Right lobe of liver (tissue), 6 donors: ENCODE results near the gene EVA1A. TPM values are rescaled to one million over a fixed set of nuclear protein-coding genes. Genes with fewer than 3 reads are reported as not detected.

Experiments
- ATAC-seq, 4 donors: fragments of 200-7000 bp; cut with Tn5 transposase; one replicate each; pipeline ENCODE4 v1.9.1; 2020; ENCODE audit warnings: mild to moderate bottlenecking in 4 of 4, moderate library complexity in 4 of 4
- DNase-seq, 3 donors: peaks; one replicate each; pipeline ENCODE4 v3.0.0-alpha.2; 2020
- H3K27ac ChIP-seq, 3 donors: fragments of 200-600 bp; one replicate each; pipeline ENCODE4 v1.8.0; 2022
- H3K27me3 ChIP-seq, 2 donors: fragments of 200-600 bp; one replicate each; pipeline ENCODE4 v1.8.0; 2022
- H3K36me3 ChIP-seq, 4 donors: fragments of 200-600 bp; sonication (generic) in 1 of 4; one replicate each; pipeline versions ENCODE4 v1.5.1 to v1.8.0; 2017 to 2022; ENCODE audit warnings: control low read depth in 1 of 4
- H3K4me1 ChIP-seq, 4 donors: fragments of 200-600 bp; sonication (generic) in 1 of 4; one replicate each; pipeline versions ENCODE4 v1.5.1 to v1.8.0; 2017 to 2022; ENCODE audit warnings: control low read depth in 1 of 4
- H3K4me3 ChIP-seq, 3 donors: fragments of 200-600 bp; one replicate each; pipeline ENCODE4 v1.8.0; 2022
- H3K9me3 ChIP-seq, 4 donors: fragments of 200-600 bp; sonication (generic) in 1 of 4; one replicate each; pipeline versions ENCODE4 v1.5.1 to v1.8.0; 2017 to 2022; ENCODE audit warnings: control low read depth in 1 of 4
- CTCF ChIP-seq, 4 donors: fragments of 200-600 bp in 3 of 4; fragments of 450-650 bp in 1 of 4; IDR thresholded peaks; one replicate each; pipeline versions ENCODE4 v1.5.1 to v1.8.0; 2016 to 2022; ENCODE audit warnings: antibody characterized with exemption in 4 of 4, mild to moderate bottlenecking in 2 of 4
- POLR2A ChIP-seq: fragments of 450-650 bp; IDR thresholded peaks from one replicate; pipeline ENCODE4 v1.6.1; 2017; ENCODE audit warnings: antibody characterized with exemption, mild to moderate bottlenecking
- WGBS: methylation state at CpG from one replicate; pipeline ENCODE4 v1.1.6; 2018; ENCODE audit warnings: low coverage, low lambda C conversion rate; ENCODE audit not compliant: insufficient coverage; ENCODE audit errors: missing lambda C conversion rate; 5-methylcytosine and 5-hydroxymethylcytosine counted together
- intact Hi-C, 2 donors: fragments of 100-400 bp; cut with DNase I; formaldehyde crosslinking; loops; one replicate each; pipeline versions ENCODE4 v1.11.2 to v1.14.1; 2022
- total RNA-seq, 6 experiments: library from RNA; depleted of rRNA in 2 of 6; stranded (reverse); fragments of >200 nt in 2 of 6; fragmentation: NEBNext Ultra II Directional in 3 of 6; extraction: Animal tissue kit (Norgen Biotek cat#: 25700) in 3 of 6; gene quantifications; one replicate each; pipeline versions ENCODE4 v1.1.0 to v1.2.4, GENCODE V29; 2016 to 2023
- donor health status: DM: no; HTN: yes; CAD: no.
- donor health status: DM: no; HTN: no; CAD: no.
- donor health status: DM: no; HTN: no; CAD: no.
- donor health status: DM: no; HTN: yes; CAD: no.
- donor health status: DM: no; HTN: yes; CAD: no.

The EVA1A gene
- total RNA-seq, 6 experiments from 2014 or later: 30.6 to 125 (median 74.5) TPM

GRCh38 chr2:75460630-75461029 is 100.1 kb downstream of the EVA1A start:
- DNase-seq (no peak), ATAC-seq (no peak)
- Histone ChIP-seq H3K9me3 (no peaks in the 10 kb centered on the region), H3K27ac (no peak overlapping the region), H3K4me3 (no peak overlapping the region), H3K36me3 (no peaks in the 10 kb centered on the region), H3K27me3 (no peaks in the 10 kb centered on the region), H3K4me1 (no peaks in the 10 kb centered on the region)
- intact Hi-C loops: no loop called here
- no peak for TF ChIP-seq POLR2A
- TF ChIP-seq CTCF (IDR thresholded peaks at IDR 0.05): no peak
- WGBS: 93% methylated on average over 2 of the region's 2 CpGs

- Histone ChIP-seq H3K27me3 (no peaks in the 10 kb centered on the region), H3K27ac (no peak overlapping the region), H3K4me3 (no peak overlapping the region), H3K9me3 (no peaks in the 10 kb centered on the region), H3K4me1 (no peaks in the 10 kb centered on the region), H3K36me3 (no peaks in the 10 kb centered on the region)
- no peak for DNase-seq
- no peak for TF ChIP-seq CTCF (IDR thresholded peaks at IDR 0.05)
- no peak for TF ChIP-seq POLR2A
- intact Hi-C loops: no loop called here
- WGBS: 62% methylated on average over 13 of the region's 14 CpGs
- ATAC-seq: no peak
Measured at GRCh38 chr2:75459565-75460310, 101.0 kb downstream of the EVA1A start.

- intact Hi-C loops: no loop called here
- WGBS: 100% methylated on average over 1 of the region's 1 CpG
- ATAC-seq: no peak
Measured at GRCh38 chr2:75458201-75458600, 102.5 kb downstream of the EVA1A start.

GRCh38 chr2:75456825-75457224 is 103.9 kb downstream of the EVA1A start:
- H3K27ac ChIP-seq: no peak overlapping the region
- no peak overlapping the region for H3K4me3 ChIP-seq
- DNase-seq (no peak), ATAC-seq (no peak)
- H3K27me3 ChIP-seq: no peaks in the 10 kb centered on the region
- no peak for TF ChIP-seq POLR2A
- no peak for TF ChIP-seq CTCF (IDR thresholded peaks at IDR 0.05)
- no peaks in the 10 kb centered on the region for H3K9me3 ChIP-seq
- 72% methylated on average over 4 of the region's 4 CpGs for WGBS
- H3K36me3 ChIP-seq: no peaks in the 10 kb centered on the region
- intact Hi-C loops: no loop called here
- no peaks in the 10 kb centered on the region for H3K4me1 ChIP-seq

More at GRCh38 chr2:75458201-75458600, 102.5 kb downstream of the EVA1A start:
- DNase-seq: no peak
- Histone ChIP-seq H3K27me3 (no peaks in the 10 kb centered on the region), H3K4me3 (no peak overlapping the region), H3K36me3 (no peaks in the 10 kb centered on the region), H3K9me3 (no peaks in the 10 kb centered on the region), H3K27ac (no peak overlapping the region), H3K4me1 (no peaks in the 10 kb centered on the region)
- TF ChIP-seq CTCF (IDR thresholded peaks at IDR 0.05) (no peak), POLR2A (no peak)
